Measurements from ENCODE around the gene DEFB115. TPM values are rescaled to one million over a fixed set of nuclear protein-coding genes. Genes with fewer than 3 reads are reported as not detected.
"Not testable (repeated sequence)": the region's sequence is repeated elsewhere in the genome, so short reads cannot be mapped to it uniquely, and the experiment has no call there.

DEFB115 gene
- polyA plus RNA-seq (2013, experiment 1 of 2) = not detected
- not detected for polyA plus RNA-seq (2013, experiment 2 of 2)

- Histone ChIP-seq H3K4me1 (ENCODE audit: control insufficient read depth, insufficient read depth, low read length, poor library complexity, severe bottlenecking) (no peaks in the 10 kb centered on the region), H3K27ac (ENCODE audit: low read depth, low read length, severe bottlenecking) (no peak within 1 kb of the TSS), H3K4me3 (ENCODE audit: extremely low read depth, insufficient read depth, low read length, poor library complexity, severe bottlenecking) (no peak within 1 kb of the TSS), H3K36me3 (ENCODE audit: control insufficient read depth, insufficient read depth, low read length) (no peaks in the 10 kb centered on the region), H3K9me3 (ENCODE audit: control insufficient read depth, low read length) (peaks cover 55% of the 10 kb centered on the region)
- WGBS, 2 experiments (ENCODE audit: insufficient coverage in 2 of 2) = no CpG with 5 or more reads among the region's 2 CpGs
Observed at GRCh38 chr20:31257364-31257763, at the start of gene DEFB115. Gene DEFB115 (plus strand): TSS chr20:31257664. CDS start chr20:31257664, 0 bp downstream.

GRCh38 chr20:31236953-31237352, 20.5 kb upstream of the DEFB115 start:
- peaks cover 96% of the 10 kb centered on the region for H3K9me3 ChIP-seq (ENCODE audit: control insufficient read depth, low read length)
- H3K36me3 ChIP-seq (ENCODE audit: control insufficient read depth, insufficient read depth, low read length) = no peaks in the 10 kb centered on the region
- H3K27ac ChIP-seq (ENCODE audit: low read depth, low read length, severe bottlenecking) = no peak overlapping the region
- H3K4me3 ChIP-seq (ENCODE audit: extremely low read depth, insufficient read depth, low read length, poor library complexity, severe bottlenecking) = no peak overlapping the region
- 71 to 75% methylated on average over 10 of the region's 10 CpGs for WGBS, 2 experiments (ENCODE audit: insufficient coverage in 2 of 2)
- no peaks in the 10 kb centered on the region for H3K4me1 ChIP-seq (ENCODE audit: control insufficient read depth, insufficient read depth, low read length, poor library complexity, severe bottlenecking)

- Histone ChIP-seq H3K4me3 (ENCODE audit: extremely low read depth, insufficient read depth, low read length, poor library complexity, severe bottlenecking) (no peak overlapping the region), H3K4me1 (ENCODE audit: control insufficient read depth, insufficient read depth, low read length, poor library complexity, severe bottlenecking) (no peaks in the 10 kb centered on the region), H3K9me3 (ENCODE audit: control insufficient read depth, low read length) (peaks cover 98% of the 10 kb centered on the region), H3K27ac (ENCODE audit: low read depth, low read length, severe bottlenecking) (no peak overlapping the region), H3K36me3 (ENCODE audit: control insufficient read depth, insufficient read depth, low read length) (no peaks in the 10 kb centered on the region)
- WGBS, 2 experiments (ENCODE audit: insufficient coverage in 2 of 2) = 69 to 72% methylated on average over 6 of the region's 6 CpGs
Observed at GRCh38 chr20:31237763-31238162, 19.7 kb upstream of the DEFB115 start.

GRCh38 chr20:31239139-31239538, 18.3 kb upstream of the DEFB115 start:
- WGBS, 2 experiments (ENCODE audit: insufficient coverage in 2 of 2) = 72 to 73% methylated on average over 8 of the region's 8 CpGs
- Histone ChIP-seq H3K4me3 (ENCODE audit: extremely low read depth, insufficient read depth, low read length, poor library complexity, severe bottlenecking) (no peak overlapping the region), H3K4me1 (ENCODE audit: control insufficient read depth, insufficient read depth, low read length, poor library complexity, severe bottlenecking) (no peaks in the 10 kb centered on the region), H3K9me3 (ENCODE audit: control insufficient read depth, low read length) (peaks cover 98% of the 10 kb centered on the region), H3K27ac (ENCODE audit: low read depth, low read length, severe bottlenecking) (no peak overlapping the region), H3K36me3 (ENCODE audit: control insufficient read depth, insufficient read depth, low read length) (no peaks in the 10 kb centered on the region)

GRCh38 chr20:31256959-31257358, 505 bp upstream of the DEFB115 start:
- Histone ChIP-seq H3K4me3 (ENCODE audit: extremely low read depth, insufficient read depth, low read length, poor library complexity, severe bottlenecking) (no peak overlapping the region), H3K36me3 (ENCODE audit: control insufficient read depth, insufficient read depth, low read length) (no peaks in the 10 kb centered on the region), H3K9me3 (ENCODE audit: control insufficient read depth, low read length) (peaks cover 58% of the 10 kb centered on the region), H3K27ac (ENCODE audit: low read depth, low read length, severe bottlenecking) (no peak overlapping the region), H3K4me1 (ENCODE audit: control insufficient read depth, insufficient read depth, low read length, poor library complexity, severe bottlenecking) (no peaks in the 10 kb centered on the region)
- 25 to 44% methylated on average over 2 of the region's 3 CpGs for WGBS, 2 experiments (ENCODE audit: insufficient coverage in 2 of 2)

- H3K36me3 ChIP-seq (ENCODE audit: control insufficient read depth, insufficient read depth, low read length) = no peaks in the 10 kb centered on the region
- no peaks in the 10 kb centered on the region for H3K4me1 ChIP-seq (ENCODE audit: control insufficient read depth, insufficient read depth, low read length, poor library complexity, severe bottlenecking)
- H3K9me3 ChIP-seq (ENCODE audit: control insufficient read depth, low read length) = peaks cover 45% of the 10 kb centered on the region
- no peak overlapping the region for H3K27ac ChIP-seq (ENCODE audit: low read depth, low read length, severe bottlenecking)
- WGBS, 2 experiments (ENCODE audit: insufficient coverage in 2 of 2) = 73 to 89% methylated on average over 3 to 4 of the region's 6 CpGs
- no peak overlapping the region for H3K4me3 ChIP-seq (ENCODE audit: extremely low read depth, insufficient read depth, low read length, poor library complexity, severe bottlenecking)
Observed at GRCh38 chr20:31260326-31260932, 3.0 kb downstream of the DEFB115 start.

- WGBS, 2 experiments (ENCODE audit: insufficient coverage in 2 of 2) = 86 to 91% methylated on average over 17 to 20 of the region's 20 CpGs
- H3K36me3 ChIP-seq (ENCODE audit: control insufficient read depth, insufficient read depth, low read length) = no peaks in the 10 kb centered on the region
- no peak overlapping the region for H3K4me3 ChIP-seq (ENCODE audit: extremely low read depth, insufficient read depth, low read length, poor library complexity, severe bottlenecking)
Observed at GRCh38 chr20:31274441-31274840, 17.0 kb downstream of the DEFB115 start.

GRCh38 chr20:31278178-31278577, 20.7 kb downstream of the DEFB115 start:
- Histone ChIP-seq H3K36me3 (ENCODE audit: control insufficient read depth, insufficient read depth, low read length) (no peaks in the 10 kb centered on the region), H3K4me1 (ENCODE audit: control insufficient read depth, insufficient read depth, low read length, poor library complexity, severe bottlenecking) (no peaks in the 10 kb centered on the region), H3K4me3 (ENCODE audit: extremely low read depth, insufficient read depth, low read length, poor library complexity, severe bottlenecking) (no peak overlapping the region), H3K27ac (ENCODE audit: low read depth, low read length, severe bottlenecking) (no peak overlapping the region), H3K9me3 (ENCODE audit: control insufficient read depth, low read length) (peaks cover 42% of the 10 kb centered on the region)
- 86 to 89% methylated on average over 1 of the region's 1 CpG for WGBS, 2 experiments (ENCODE audit: insufficient coverage in 2 of 2)

More at GRCh38 chr20:31274441-31274840, 17.0 kb downstream of the DEFB115 start:
- Histone ChIP-seq H3K27ac (ENCODE audit: low read depth, low read length, severe bottlenecking) (no peak overlapping the region), H3K9me3 (ENCODE audit: control insufficient read depth, low read length) (peaks cover 53% of the 10 kb centered on the region), H3K4me1 (ENCODE audit: control insufficient read depth, insufficient read depth, low read length, poor library complexity, severe bottlenecking) (no peaks in the 10 kb centered on the region)

GRCh38 chr20:31284964-31285363, 27.5 kb downstream of the DEFB115 start:
- not testable (repeated sequence) for H3K36me3 ChIP-seq (ENCODE audit: control insufficient read depth, insufficient read depth, low read length); H3K4me1 ChIP-seq (ENCODE audit: control insufficient read depth, insufficient read depth, low read length, poor library complexity, severe bottlenecking); H3K4me3 ChIP-seq (ENCODE audit: extremely low read depth, insufficient read depth, low read length, poor library complexity, severe bottlenecking); H3K27ac ChIP-seq (ENCODE audit: low read depth, low read length, severe bottlenecking)
- 69 to 71% methylated on average over 6 of the region's 7 CpGs for WGBS, 2 experiments (ENCODE audit: insufficient coverage in 2 of 2)
- peaks cover 39% of the 10 kb centered on the region for H3K9me3 ChIP-seq (ENCODE audit: control insufficient read depth, low read length)

- H3K9me3 ChIP-seq (ENCODE audit: control insufficient read depth, low read length) = peaks cover 61% of the 10 kb centered on the region
- no peaks in the 10 kb centered on the region for H3K36me3 ChIP-seq (ENCODE audit: control insufficient read depth, insufficient read depth, low read length)
- H3K4me1 ChIP-seq (ENCODE audit: control insufficient read depth, insufficient read depth, low read length, poor library complexity, severe bottlenecking) = no peaks in the 10 kb centered on the region
- WGBS, 2 experiments (ENCODE audit: insufficient coverage in 2 of 2) = 76 to 92% methylated on average over 2 to 3 of the region's 8 CpGs
- H3K27ac ChIP-seq (ENCODE audit: low read depth, low read length, severe bottlenecking) = no peak within 1 kb of the TSS
- no peak within 1 kb of the TSS for H3K4me3 ChIP-seq (ENCODE audit: extremely low read depth, insufficient read depth, low read length, poor library complexity, severe bottlenecking)
Observed at GRCh38 chr20:31308535-31309162, 51.2 kb downstream of the DEFB115 start, which contains the start of gene DEFB116. Gene DEFB116 (minus strand): TSS chr20:31308585. CDS start chr20:31308585, 0 bp downstream.
